ENCODE measurements around the gene TTC38.

The TTC38 gene

GRCh38 chr22:46340676-46341075, 72.9 kb downstream of the TTC38 start:
- Histone ChIP-seq H3K4me1 (ENCODE audit: control insufficient read depth, insufficient read depth, low read length) (peaks cover 5% of the 10 kb centered on the region), H3K36me3 (ENCODE audit: control insufficient read depth in 2 of 2, insufficient read depth in 1 of 2, low read length in 2 of 2) (peaks cover 65 to 88% of the 10 kb centered on the region in 2 experiments), H3K9me3 (ENCODE audit: control insufficient read depth, insufficient read depth, low read depth, low read length) (no peaks in the 10 kb centered on the region), H3K27ac (ENCODE audit: extremely low read depth, low read depth, low read length) (no peak overlapping the region), H3K4me3 (ENCODE audit: low read depth, low read length) (no peak overlapping the region)
- POLR2A ChIA-PET: interaction anchor here (0.5 kb wide), 1 partner anchor 28 kb away, joined by 7 read pairs; no protein-coding TSS in a partner anchor
- TF ChIP-seq ZNF660 (tag by site-specific recombination; IDR thresholded peaks at IDR 0.05) (no peak), ZNF433 (tag by site-specific recombination; IDR thresholded peaks at IDR 0.05; ENCODE audit: low read depth) (no peak), ZNF133 (tag by site-specific recombination; IDR thresholded peaks at IDR 0.05) (no peak), ZNF341 (tag by site-specific recombination; IDR thresholded peaks at IDR 0.05; ENCODE audit: low read depth) (no peak), ZNF114 (tag by site-specific recombination; IDR thresholded peaks at IDR 0.05) (no peak), ZNF768 (tag by site-specific recombination; IDR thresholded peaks at IDR 0.05) (no peak), ZNF830 (tag by site-specific recombination; IDR thresholded peaks at IDR 0.05; ENCODE audit: low read depth) (no peak), ZNF416 (tag by site-specific recombination; IDR thresholded peaks at IDR 0.05) (no peak), ZEB2 (tag by site-specific recombination; IDR thresholded peaks at IDR 0.05) (no peak), ZNF585B (tag by site-specific recombination; IDR thresholded peaks at IDR 0.05) (no peak), ZNF169 (tag by site-specific recombination; IDR thresholded peaks at IDR 0.05) (no peak), GLIS2 (tag by site-specific recombination; IDR thresholded peaks at IDR 0.05) (no peak), ZBTB7A (tag by site-specific recombination; IDR thresholded peaks at IDR 0.05; ENCODE audit: low read depth) (no peak), ZNF2 (tag by site-specific recombination; IDR thresholded peaks at IDR 0.05) (no peak), SP3 (tag by site-specific recombination; IDR thresholded peaks at IDR 0.05) (no peak), KLF17 (tag by site-specific recombination; IDR thresholded peaks at IDR 0.05) (no peak), ZNF202 (tag by site-specific recombination; IDR thresholded peaks at IDR 0.05; ENCODE audit: borderline replicate concordance) (no peak), ZNF513 (tag by site-specific recombination; IDR thresholded peaks at IDR 0.05) (no peak), ZNF350 (tag by site-specific recombination; IDR thresholded peaks at IDR 0.05) (no peak)
- CTCF ChIA-PET: interaction anchor here (1.0 to 1.5 kb wide), 4 partner anchors 15 to 457 kb away, joined by 3 to 5 read pairs (median 3); no protein-coding TSS in a partner anchor
